Metanephros (tissue), 2 donors: ENCODE data around the gene CEP95. TPM values are rescaled to one million over a fixed set of nuclear protein-coding genes. Genes with fewer than 3 reads are reported as not detected.

Experiments used
- small RNA-seq: library from RNA; depleted of rRNA; stranded (forward); fragments of <200 nt; gene quantifications from one replicate; pipeline ENCODE3, GENCODE V24; 2014; ENCODE audit warnings: low replicate concordance
- total RNA-seq: library from RNA; depleted of rRNA; stranded (reverse); fragments of >200 nt; gene quantifications from one replicate; pipeline ENCODE4 v1.2.3, GENCODE V29; 2014

Gene CEP95, protein sequence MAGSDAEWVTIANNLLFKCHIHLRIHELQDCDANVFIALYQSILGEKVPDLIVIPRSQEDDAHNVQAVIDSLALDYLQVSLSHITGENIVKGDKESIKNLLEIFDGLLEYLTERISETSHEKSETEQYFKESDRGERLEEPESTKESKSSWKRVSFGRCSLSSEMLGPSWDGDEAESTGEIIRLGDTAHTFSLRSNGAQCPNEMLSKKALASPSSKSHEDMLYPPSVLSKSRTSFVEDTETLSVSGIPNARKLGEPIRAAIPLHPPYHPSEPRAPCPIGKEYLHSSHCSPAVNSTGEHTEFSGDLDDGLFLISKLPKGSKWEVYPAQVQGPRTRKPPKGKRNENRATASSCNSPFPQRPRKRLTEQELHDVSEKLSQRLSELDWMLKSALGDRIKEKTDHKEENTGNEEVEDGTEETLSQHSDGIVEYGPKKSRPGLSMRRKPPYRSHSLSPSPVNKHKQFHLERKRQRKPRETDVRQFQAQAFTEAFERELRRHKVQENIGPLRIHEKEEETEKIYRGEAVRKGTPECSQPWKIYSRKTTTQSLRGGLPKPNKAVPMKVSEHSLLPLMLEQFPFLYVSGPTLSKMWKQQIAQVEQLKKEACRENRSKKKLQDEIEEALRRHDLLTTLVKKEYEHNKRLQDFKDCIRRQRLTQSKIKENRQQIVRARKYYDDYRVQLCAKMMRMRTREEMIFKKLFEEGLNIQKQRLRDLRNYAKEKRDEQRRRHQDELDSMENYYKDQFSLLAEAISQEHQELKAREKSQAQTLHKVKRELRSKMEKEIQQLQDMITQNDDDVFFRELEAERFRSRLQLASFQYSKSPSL
- total RNA-seq, result 71.8 TPM

DNA sequence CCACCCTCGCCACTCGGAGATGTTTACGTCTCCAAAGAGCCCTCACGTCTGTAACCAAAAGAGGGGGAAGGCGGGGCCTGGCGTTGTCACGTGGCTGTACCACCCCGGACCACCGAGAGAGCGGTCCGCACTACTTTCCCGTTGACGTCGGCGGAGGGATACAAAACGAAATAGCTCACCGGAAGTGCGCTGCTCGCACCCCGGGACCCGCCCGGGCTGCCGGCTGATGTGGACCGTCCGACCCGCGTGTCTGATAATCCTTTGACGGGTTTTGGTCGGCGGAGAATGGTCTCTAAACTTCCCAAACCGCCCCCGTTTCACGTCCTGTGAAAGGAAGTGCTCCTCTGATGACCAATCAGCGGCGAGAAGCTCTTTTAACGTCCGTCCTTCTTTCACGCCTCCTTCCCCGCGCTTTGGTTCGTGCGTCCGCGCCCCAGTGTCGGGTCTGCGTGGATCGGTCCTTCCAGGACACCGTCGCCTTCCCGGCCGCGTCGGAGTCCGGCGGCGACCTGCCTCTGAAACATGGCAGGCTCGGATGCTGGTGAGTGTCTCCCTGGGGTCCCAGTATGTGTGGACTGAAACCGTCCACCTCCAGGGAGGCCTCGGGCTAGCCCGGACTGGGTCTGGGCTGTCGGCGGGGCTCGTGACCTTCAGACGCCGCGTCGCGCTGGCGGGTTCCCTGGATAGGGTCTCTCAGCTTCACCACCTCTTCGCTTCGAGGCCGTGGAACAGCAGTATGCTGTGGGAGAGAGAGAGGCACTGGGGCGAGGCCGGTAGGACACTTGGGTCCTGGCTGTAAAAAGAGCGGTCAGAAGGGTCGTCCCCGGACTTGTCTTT lies at the start of gene CEP95:
TSS of gene CEP95 (plus strand) at position 402 of the 837 bp plus-strand sequence. CDS start at position 523, 121 bp downstream.

DNA sequence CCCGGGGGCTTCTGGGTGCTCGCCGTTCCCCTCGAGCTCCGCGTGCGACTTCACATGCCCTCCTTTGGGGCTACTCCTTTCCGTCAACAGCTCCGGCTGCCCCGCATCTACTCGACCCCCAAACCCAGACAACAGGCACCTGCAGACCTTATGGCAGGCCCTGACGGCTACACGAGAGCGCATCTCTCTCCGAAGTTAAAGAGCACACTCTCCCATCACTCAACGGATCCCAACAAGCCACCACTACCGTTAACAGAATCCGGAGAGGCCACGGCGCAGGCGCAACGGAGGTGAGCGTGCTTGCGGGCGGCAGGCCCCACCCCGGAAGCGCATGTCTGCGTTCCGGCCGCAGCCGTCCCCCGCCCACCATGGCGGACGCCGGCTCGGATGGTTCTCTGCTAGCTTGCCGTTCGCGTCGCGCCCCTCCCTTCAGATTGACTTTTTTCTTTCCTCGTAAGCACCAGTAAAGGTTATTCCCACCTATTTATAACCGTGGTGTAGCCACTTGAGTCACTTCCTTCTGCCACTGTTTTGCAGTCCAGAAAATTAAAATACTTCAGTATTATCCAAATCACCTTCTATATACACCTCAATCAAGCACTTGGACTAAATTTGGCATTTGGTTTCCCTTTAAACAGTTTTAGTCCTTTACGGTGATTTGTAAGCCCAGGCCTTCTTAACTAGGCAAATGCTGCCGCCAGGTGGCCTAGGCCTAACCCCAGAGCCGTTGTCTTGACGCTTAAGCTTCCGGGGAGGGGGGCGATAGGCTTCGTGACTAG lies 9.8 kb upstream of the CEP95 start, which contains the start of gene POLG2:
TSS of gene POLG2 (minus strand) at position 269 of the 779 bp plus-strand sequence. CDS start at position 183, 86 bp downstream.

DNA sequence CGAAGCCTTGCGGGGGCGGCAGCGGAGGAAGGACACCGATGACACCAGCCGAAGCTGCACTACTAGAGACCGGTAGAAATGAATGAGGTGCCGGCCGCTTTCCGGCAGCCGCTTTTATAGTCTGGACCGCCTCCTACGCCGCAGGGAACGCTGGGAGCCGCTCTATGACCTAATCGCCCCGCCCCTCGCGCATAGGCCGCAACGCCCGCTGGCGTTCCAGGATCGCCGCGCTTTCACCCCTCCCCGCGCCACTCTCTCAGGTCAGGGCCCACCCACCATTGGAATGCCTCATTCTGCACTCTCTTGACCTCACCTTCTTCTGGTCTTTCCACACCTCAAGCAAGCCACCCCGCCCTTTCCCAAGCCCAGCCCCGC lies 589 bp upstream of the CEP95 start, which contains the start of gene DDX5:
TSS of gene DDX5 (minus strand) at position 89 of the 375 bp plus-strand sequence. CDS start 170 bp downstream, outside the sequence.

Small RNA genes within 50 kb of the gene (small RNA-seq; reads per million reads assigned to genes)
- gene AC009994.1 (not detected), gene ATP5MFP4 (not detected)

Other genes with a start within 250 kb of the CEP95 start
- 25.2 TPM for gene TEX2, start 243.7 kb upstream of the CEP95 start, total RNA-seq
- gene PECAM1, start 116.1 kb upstream of the CEP95 start, total RNA-seq, result 95.3 TPM
- gene MILR1, start 57.9 kb upstream of the CEP95 start, total RNA-seq, result 6.5 TPM
- 18.7 TPM for gene POLG2, start 9.9 kb upstream of the CEP95 start, total RNA-seq
- gene DDX5, start 688 bp upstream of the CEP95 start, total RNA-seq, result 387 TPM
- gene SMURF2, start 155.3 kb downstream of the CEP95 start, total RNA-seq, result 39.6 TPM